ENCODE measurements around the gene MX2.
"Not testable (repeated sequence)": the region's sequence is repeated elsewhere in the genome, so short reads cannot be mapped to it uniquely, and the experiment has no call there.

MX2 gene

GRCh38 chr21:41338455-41338854, 23.4 kb upstream of the MX2 start:
- no peak for ATAC-seq

- no peak for ATAC-seq
These were observed 19.8 kb upstream of the MX2 start for GRCh38 chr21:41342035-41342434.

GRCh38 chr21:41344146-41344545, 17.7 kb upstream of the MX2 start:
- no peak for ATAC-seq

GRCh38 chr21:41345356-41345755, 16.5 kb upstream of the MX2 start:
- no peak for ATAC-seq

GRCh38 chr21:41345934-41346685, 15.7 kb upstream of the MX2 start:
- ATAC-seq: no peak

GRCh38 chr21:41346758-41347157, 15.1 kb upstream of the MX2 start:
- ATAC-seq: no peak

GRCh38 chr21:41348434-41348833, 13.4 kb upstream of the MX2 start:
- no peak for ATAC-seq

GRCh38 chr21:41349126-41349525, 12.7 kb upstream of the MX2 start:
- no peak for ATAC-seq

- ATAC-seq: no peak
These were observed 12.0 kb upstream of the MX2 start for GRCh38 chr21:41349619-41350390.

- ATAC-seq: no peak
These were observed 11.2 kb upstream of the MX2 start for GRCh38 chr21:41350436-41351155.

GRCh38 chr21:41357546-41357945, 4.3 kb upstream of the MX2 start:
- ATAC-seq: no peak

GRCh38 chr21:41358193-41359166, 3.3 kb upstream of the MX2 start:
- ATAC-seq: no peak

GRCh38 chr21:41359286-41359685, 2.5 kb upstream of the MX2 start:
- no peak for ATAC-seq

GRCh38 chr21:41359754-41360071, 2.1 kb upstream of the MX2 start:
- not testable (repeated sequence) for ATAC-seq

- ATAC-seq: no peak
These were observed 1.6 kb upstream of the MX2 start for GRCh38 chr21:41360072-41360821.

GRCh38 chr21:41361053-41361785, 608 bp upstream of the MX2 start:
- ATAC-seq: no peak

GRCh38 chr21:41362605-41363369, 960 bp downstream of the MX2 start:
- ATAC-seq: peak in 1 of 2 donors; percentile 9

- ATAC-seq: no peak
These were observed 1.8 kb downstream of the MX2 start for GRCh38 chr21:41363370-41364270.

- no peak for ATAC-seq
These were observed 2.5 kb downstream of the MX2 start for GRCh38 chr21:41364308-41364707.
